SK-N-SH treated with all-trans-retinoic acid at 6 μM for 48 hours (cell line): ENCODE results near the gene PIGN.

Experiments
- ATAC-seq: fragments of 200-7000 bp; cut with Tn5 transposase; 3 replicates; pipeline ENCODE4 v1.9.1; 2020; ENCODE audit warnings: mild to moderate bottlenecking, moderate library complexity
- ARNTL ChIP-seq: fragments of 450-650 bp; formaldehyde crosslinking; IDR thresholded peaks from 2 replicates; pipeline ENCODE4 v1.5.0; 2020; ENCODE audit warnings: low read depth, mild to moderate bottlenecking, moderate library complexity, borderline replicate concordance
- BACH2 ChIP-seq: fragments of 250-450 bp; sonication (Bioruptor Pico); IDR thresholded peaks from 2 replicates; pipeline ENCODE4 v1.9.0; 2021; ENCODE audit warnings: mild to moderate bottlenecking, borderline replicate concordance
- CREB5 ChIP-seq: fragments of 250-450 bp; sonication (Bioruptor Pico); IDR thresholded peaks from 2 replicates; pipeline ENCODE4 v1.5.1; 2020; ENCODE audit warnings: low read depth, mild to moderate bottlenecking, moderate library complexity
- CSDC2 ChIP-seq: fragments of 250-450 bp; sonication (Bioruptor Pico); IDR thresholded peaks from 2 replicates; pipeline ENCODE4 v1.5.0; 2020; ENCODE audit warnings: mild to moderate bottlenecking, moderate library complexity
- ESRRG ChIP-seq: fragments of 250-450 bp; sonication (Bioruptor Pico); IDR thresholded peaks from 2 replicates; pipeline ENCODE4 v1.6.1; 2021; ENCODE audit warnings: mild to moderate bottlenecking
- GLIS3 ChIP-seq: fragments of 250-450 bp; sonication (Bioruptor Pico); IDR thresholded peaks from 2 replicates; pipeline ENCODE4 v1.5.0; 2020; ENCODE audit warnings: mild to moderate bottlenecking, moderate library complexity
- ISL1 ChIP-seq: fragments of 250-450 bp; sonication (Bioruptor Pico); IDR thresholded peaks from 2 replicates; pipeline ENCODE4 v2.1.2; 2022; ENCODE audit warnings: mild to moderate bottlenecking, moderate library complexity
- OSR1 ChIP-seq: fragments of 250-450 bp; sonication (Bioruptor Pico); IDR thresholded peaks from 2 replicates; pipeline ENCODE4 v1.8.0; 2022; ENCODE audit warnings: moderate library complexity, mild to moderate bottlenecking, inconsistent platforms
- PATZ1 ChIP-seq: fragments of 250-450 bp; sonication (Bioruptor Pico); IDR thresholded peaks from 2 replicates; pipeline ENCODE4 v1.8.0; 2020; ENCODE audit warnings: mild to moderate bottlenecking, moderate library complexity, borderline replicate concordance
- POU6F1 ChIP-seq: fragments of 250-450 bp; sonication (Bioruptor Pico); IDR thresholded peaks from 2 replicates; pipeline ENCODE4 v1.8.0; 2021; ENCODE audit warnings: low read depth, mild to moderate bottlenecking, moderate library complexity, borderline replicate concordance
- PPARA ChIP-seq: fragments of 250-450 bp; sonication (Bioruptor Pico); IDR thresholded peaks from 2 replicates; pipeline ENCODE4 v1.5.0; 2020; ENCODE audit warnings: mild to moderate bottlenecking, borderline replicate concordance
- RARB ChIP-seq: fragments of 250-450 bp; sonication (Bioruptor Pico); IDR thresholded peaks from 2 replicates; pipeline ENCODE4 v1.8.0; 2021; ENCODE audit warnings: mild to moderate bottlenecking, moderate library complexity
- TCF4 ChIP-seq: fragments of 250-450 bp; sonication (Bioruptor Pico); IDR thresholded peaks from 2 replicates; pipeline ENCODE4 v1.8.0; 2021; ENCODE audit warnings: mild to moderate bottlenecking, moderate library complexity, borderline replicate concordance
- ZFP3 ChIP-seq: fragments of 250-450 bp; sonication (Bioruptor Pico); IDR thresholded peaks from 2 replicates; pipeline ENCODE4 v1.5.0; 2020; ENCODE audit warnings: mild to moderate bottlenecking, moderate library complexity
- ZNF565 ChIP-seq: fragments of 450-650 bp; formaldehyde crosslinking; conservative IDR thresholded peaks from 2 replicates; pipeline ENCODE4 v1.5.0; 2020; ENCODE audit warnings: low read depth, mild to moderate bottlenecking, moderate library complexity
- ZNF70 ChIP-seq: fragments of 450-650 bp; formaldehyde crosslinking; IDR thresholded peaks from 2 replicates; pipeline ENCODE4 v1.5.0; 2020; ENCODE audit warnings: mild to moderate bottlenecking, moderate library complexity
- TF ChIP-seq, protein P1 (sequence below): fragments of 250-450 bp; sonication (Bioruptor Pico); IDR thresholded peaks from 2 replicates; pipeline ENCODE4 v1.5.1; 2021; ENCODE audit warnings: mild to moderate bottlenecking, moderate library complexity

Gene PIGN

DNA sequence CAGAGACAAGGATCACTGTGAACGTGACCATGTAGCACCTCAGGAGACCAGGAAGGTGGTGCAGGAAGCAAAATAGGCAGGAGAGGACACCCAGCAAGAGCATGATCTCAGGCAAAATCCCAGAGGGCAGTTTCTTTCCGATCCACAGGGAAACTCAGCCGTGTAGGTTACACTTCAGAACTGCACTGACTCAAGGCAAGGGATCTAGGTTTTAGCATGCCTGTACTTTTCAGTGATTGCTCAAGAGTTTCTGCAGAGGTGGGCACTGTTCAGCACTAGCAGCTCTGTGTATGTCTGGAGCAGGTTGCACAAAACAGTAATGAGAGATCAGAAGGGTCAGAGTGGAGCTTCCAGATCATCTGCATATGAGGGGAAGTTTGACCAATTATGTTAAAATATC lies 177.3 kb downstream of the PIGN start (continued):
- TF ChIP-seq, protein P1, sequence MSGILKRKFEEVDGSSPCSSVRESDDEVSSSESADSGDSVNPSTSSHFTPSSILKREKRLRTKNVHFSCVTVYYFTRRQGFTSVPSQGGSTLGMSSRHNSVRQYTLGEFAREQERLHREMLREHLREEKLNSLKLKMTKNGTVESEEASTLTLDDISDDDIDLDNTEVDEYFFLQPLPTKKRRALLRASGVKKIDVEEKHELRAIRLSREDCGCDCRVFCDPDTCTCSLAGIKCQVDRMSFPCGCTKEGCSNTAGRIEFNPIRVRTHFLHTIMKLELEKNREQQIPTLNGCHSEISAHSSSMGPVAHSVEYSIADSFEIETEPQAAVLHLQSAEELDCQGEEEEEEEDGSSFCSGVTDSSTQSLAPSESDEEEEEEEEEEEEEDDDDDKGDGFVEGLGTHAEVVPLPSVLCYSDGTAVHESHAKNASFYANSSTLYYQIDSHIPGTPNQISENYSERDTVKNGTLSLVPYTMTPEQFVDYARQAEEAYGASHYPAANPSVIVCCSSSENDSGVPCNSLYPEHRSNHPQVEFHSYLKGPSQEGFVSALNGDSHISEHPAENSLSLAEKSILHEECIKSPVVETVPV: no peak
- TF ChIP-seq OSR1 (CRISPR knock-in tag): no peak
- no peak for TF ChIP-seq ZNF565 (CRISPR knock-in tag)
- TF ChIP-seq PPARA: no peak
- TF ChIP-seq RARB (CRISPR knock-in tag): no peak
- TF ChIP-seq PATZ1 (CRISPR knock-in tag): no peak
- TF ChIP-seq ISL1 (CRISPR knock-in tag): no peak

DNA sequence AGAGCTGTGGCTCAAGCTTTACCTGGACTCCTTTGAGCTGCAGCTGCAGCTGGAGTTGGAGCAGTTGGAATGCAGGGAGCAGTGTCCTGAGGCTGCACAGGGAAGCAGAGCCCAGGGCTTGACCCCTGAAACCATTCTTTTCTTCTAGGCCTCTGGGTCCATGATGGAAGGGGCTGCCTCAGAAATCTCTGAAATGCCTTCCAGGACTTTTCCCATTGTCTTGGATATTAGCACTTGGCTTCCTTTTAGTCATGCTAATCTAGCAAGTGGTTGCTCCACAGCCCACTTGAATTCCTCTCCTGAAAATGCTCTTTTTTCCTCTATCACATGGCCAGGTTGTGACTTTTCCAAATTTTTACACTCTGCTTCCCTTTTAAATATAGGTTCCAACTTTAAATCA lies 185.5 kb downstream of the PIGN start:
- no peak for ATAC-seq
- TF ChIP-seq ZNF70 (CRISPR knock-in tag) (no peak), OSR1 (CRISPR knock-in tag) (no peak), TCF4 (CRISPR knock-in tag) (no peak), ZFP3 (no peak), CSDC2 (CRISPR knock-in tag) (no peak), BACH2 (no peak), CREB5 (no peak), ESRRG (no peak)
- TF ChIP-seq, protein P1: no peak
- TF ChIP-seq, all 23 proteins: peak for 0

DNA sequence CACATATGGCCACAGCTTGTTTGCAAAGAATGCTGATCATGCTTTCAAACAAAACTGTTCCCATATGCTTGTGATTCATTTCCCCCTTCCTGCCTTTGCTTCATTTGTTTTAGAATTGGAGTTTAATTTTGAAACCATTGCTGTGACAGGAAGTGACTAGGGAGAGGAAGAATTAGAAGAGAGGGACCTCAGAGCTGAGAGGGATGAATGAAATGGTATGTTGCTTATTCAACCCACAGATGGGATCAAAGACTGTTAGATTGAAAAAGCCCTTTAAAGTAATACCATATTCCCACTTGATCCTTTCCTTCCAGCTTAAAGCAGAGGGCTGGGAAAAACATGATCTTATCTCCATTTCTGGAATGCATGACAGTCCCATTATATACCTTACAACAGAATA lies 187.9 kb downstream of the PIGN start:
- ATAC-seq: peak; percentile 90
- no peak for TF ChIP-seq CREB5
- TF ChIP-seq PATZ1 (CRISPR knock-in tag): no peak
- no peak for TF ChIP-seq ESRRG
- no peak for TF ChIP-seq ZNF70 (CRISPR knock-in tag)
- TF ChIP-seq OSR1 (CRISPR knock-in tag): no peak
- no peak for TF ChIP-seq ZFP3
- TF ChIP-seq PPARA: no peak
- no peak for TF ChIP-seq GLIS3
- no peak for TF ChIP-seq POU6F1
- TF ChIP-seq ARNTL (CRISPR knock-in tag): no peak
- no peak for TF ChIP-seq RARB (CRISPR knock-in tag)
- TF ChIP-seq, all 23 proteins: peak for 0

DNA sequence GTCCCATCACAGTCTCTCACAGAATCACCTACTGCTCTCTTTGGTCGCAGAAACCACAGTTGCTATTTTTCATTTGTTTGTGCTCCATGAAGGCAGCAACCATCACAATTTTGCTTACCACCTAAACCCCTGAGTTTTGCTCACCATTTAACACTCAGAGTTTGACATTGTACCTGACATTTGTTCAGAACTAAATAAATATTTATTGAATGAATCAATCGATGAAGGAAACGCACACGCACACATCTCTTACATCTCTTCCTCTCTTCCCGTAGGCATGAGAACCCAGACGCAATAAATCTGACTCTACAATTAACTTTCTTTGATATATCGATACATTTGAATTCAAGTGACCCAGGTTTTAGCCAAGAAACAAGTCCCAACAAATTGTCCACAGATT lies 188.5 kb downstream of the PIGN start:
- TF ChIP-seq PATZ1 (CRISPR knock-in tag): no peak
- ATAC-seq: no peak; the same call in 1 of the 3 replicates
